Stimulated activated CD4-positive, alpha-beta T cell treated with anti-CD3 and anti-CD28 coated beads, Interleukin-15, amount 100 ng/mL, for 24 hours (primary cell): ENCODE data around the gene DDX31.
"Not testable (repeated sequence)": the region's sequence is repeated elsewhere in the genome, so short reads cannot be mapped to it uniquely, and the experiment has no call there.

Source experiments
- DNase-seq: peaks from one replicate; pipeline ENCODE4 v3.0.0-alpha.2; 2020

Gene DDX31

GRCh38 chr9:132575005-132575609 lies 94.7 kb downstream of the DDX31 start:
- DNase-seq: peak; percentile 70

DNA sequence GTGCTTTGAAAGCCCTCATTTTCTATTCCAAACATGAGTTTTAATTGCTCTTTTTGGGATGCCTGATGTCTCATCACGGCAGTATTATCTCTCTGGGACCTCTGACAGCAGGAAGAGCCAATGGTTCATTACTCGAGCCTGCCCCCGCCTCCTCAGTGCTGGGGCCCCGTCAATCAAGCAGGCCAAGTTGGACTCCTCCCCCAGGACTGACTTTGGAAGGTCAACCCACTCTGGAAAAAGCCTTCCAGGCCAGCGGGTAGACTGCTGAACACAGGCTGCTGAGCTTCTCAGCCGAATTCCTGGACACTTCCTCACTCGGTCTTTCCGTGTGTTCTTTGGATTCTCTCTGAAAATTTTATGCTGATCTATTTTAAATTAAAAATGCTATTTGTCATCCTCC lies 96.9 kb downstream of the DDX31 start:
- no peak for DNase-seq

- no peak for DNase-seq
Measured at GRCh38 chr9:132571806-132572600, 97.8 kb downstream of the DDX31 start.

DNA sequence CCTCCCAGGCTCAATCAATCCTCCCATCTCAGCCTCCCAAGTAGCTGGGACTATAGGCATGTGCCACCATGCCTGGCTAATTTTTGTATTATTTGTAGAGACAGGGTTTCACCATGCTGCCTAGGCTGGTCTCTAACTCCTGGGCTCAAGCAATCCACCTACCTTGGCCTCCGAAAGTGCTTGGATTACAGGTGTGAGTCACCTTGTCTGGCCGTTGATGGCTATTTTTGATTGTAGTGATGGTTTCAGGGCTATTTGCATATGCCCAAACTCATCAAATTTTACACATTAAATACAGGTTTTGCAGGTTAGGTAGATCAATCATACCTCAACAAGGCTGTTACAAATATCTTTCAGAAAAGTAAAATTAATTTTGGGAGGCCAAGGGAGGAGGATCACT lies 101.0 kb downstream of the DDX31 start:
- not testable (repeated sequence) for DNase-seq

- DNase-seq: no peak
Measured at GRCh38 chr9:132564526-132564925, 105.3 kb downstream of the DDX31 start.

GRCh38 chr9:132562306-132562573 lies 107.5 kb downstream of the DDX31 start:
- DNase-seq: no peak

GRCh38 chr9:132560616-132561202 lies 109.1 kb downstream of the DDX31 start:
- no peak for DNase-seq

DNA sequence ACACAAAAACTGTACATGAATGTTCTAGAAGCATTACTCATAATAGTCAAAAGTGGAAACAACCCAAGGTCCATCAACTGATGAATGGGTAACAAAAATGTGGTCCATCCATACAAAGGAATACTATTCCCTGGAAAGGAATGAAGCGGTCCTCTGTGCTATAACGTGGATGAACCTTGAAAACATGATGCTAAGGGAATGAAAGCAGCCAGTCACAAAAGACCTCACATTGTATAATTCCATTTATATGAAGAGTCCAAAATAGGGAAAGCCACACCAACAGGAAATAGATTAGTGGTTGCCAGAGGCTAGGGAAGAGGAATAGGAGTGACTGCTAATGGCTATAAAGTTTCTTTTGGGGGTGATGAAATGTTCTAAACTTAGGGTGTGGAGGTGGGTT lies 110.1 kb downstream of the DDX31 start:
- DNase-seq: no peak

- no peak for DNase-seq
Measured at GRCh38 chr9:132557159-132557558, 112.6 kb downstream of the DDX31 start.

GRCh38 chr9:132556714-132557113 lies 113.1 kb downstream of the DDX31 start:
- DNase-seq: no peak

GRCh38 chr9:132556235-132556634 lies 113.5 kb downstream of the DDX31 start:
- no peak for DNase-seq

- DNase-seq: no peak
Measured at GRCh38 chr9:132555528-132555927, 114.3 kb downstream of the DDX31 start.

- no peak for DNase-seq
Measured at GRCh38 chr9:132554755-132555154, 115.0 kb downstream of the DDX31 start.

DNA sequence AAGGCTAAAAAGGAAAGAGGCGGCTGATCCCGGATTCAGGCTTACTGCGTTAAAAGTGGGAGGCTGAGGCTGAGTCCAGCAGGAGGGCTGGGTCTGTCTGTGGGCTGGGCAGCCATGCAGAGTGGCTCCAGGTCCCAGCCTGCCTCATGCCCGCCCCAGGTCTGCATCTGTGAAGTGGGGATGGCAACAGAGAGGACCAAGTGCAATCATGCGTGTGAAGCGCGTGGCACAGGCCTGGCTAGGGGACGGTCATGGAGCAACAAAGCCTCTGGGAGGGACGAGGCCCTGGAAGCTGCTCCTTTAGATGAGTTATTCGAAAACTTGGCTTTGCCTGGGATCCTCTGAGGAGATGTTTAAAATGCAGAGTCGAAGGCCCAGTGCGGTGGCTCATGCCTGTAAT lies 117.7 kb downstream of the DDX31 start:
- DNase-seq: no peak

DNA sequence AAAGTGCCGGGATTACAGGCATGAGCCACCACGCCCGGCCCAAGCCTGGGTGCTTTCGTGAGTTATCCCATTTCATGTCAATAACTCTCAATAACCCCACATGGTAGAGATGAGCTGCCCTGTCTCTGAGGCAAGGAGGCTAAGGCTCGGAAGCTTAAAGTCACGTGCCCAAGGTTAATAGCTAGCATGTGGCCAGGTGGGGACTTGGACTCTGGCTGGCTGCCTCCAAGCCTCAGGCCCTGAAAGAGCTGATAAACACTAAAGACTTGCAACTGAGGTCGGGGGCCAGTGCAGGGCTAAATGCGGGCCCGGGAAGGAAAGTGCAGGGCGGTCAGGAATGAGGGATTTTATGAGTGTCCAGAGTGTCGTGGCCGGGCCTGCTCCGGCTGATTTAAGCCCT lies 118.2 kb downstream of the DDX31 start:
- DNase-seq: no peak

DNA sequence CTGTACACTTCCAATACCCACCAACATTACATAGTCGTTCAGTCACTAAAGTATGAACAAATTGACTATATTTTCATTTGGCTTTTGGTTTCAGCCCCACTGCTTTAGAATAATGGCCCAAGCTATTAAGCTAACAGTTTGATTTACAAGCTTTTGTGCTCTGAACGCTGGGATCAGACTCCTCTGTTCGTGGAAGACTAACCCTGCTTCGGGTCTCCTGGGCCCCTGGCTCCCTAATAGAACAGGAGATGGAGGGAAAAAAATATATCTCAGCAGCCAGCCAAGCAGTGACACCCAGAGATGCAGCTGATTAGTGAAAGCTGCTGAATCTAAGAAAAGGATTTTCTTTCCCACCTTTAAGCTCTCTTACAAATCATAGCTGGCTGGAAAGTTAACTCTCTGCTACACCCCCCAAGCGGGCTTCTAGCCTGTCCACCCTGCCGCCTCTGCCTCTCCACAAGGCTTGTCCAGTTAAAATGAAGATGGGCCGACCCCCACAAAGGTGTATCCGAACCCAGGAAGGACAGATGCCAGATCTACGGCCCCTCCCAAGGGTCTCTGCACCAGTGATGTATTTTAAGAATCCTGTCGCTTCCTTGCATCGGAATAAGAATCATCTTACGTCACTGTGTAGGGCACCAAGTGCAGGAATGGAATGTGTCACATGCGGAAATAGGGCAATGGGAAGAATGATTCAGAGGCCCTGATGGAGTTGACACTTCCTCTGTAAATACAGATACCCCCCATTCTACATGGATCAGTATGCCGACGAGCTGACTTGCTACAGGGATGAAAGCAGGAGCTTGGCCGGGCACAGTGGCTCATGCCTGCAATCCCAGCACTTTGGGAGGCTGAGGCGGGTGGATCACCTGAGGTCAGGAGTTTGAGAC lies 120.8 kb downstream of the DDX31 start:
- DNase-seq: no peak

DNA sequence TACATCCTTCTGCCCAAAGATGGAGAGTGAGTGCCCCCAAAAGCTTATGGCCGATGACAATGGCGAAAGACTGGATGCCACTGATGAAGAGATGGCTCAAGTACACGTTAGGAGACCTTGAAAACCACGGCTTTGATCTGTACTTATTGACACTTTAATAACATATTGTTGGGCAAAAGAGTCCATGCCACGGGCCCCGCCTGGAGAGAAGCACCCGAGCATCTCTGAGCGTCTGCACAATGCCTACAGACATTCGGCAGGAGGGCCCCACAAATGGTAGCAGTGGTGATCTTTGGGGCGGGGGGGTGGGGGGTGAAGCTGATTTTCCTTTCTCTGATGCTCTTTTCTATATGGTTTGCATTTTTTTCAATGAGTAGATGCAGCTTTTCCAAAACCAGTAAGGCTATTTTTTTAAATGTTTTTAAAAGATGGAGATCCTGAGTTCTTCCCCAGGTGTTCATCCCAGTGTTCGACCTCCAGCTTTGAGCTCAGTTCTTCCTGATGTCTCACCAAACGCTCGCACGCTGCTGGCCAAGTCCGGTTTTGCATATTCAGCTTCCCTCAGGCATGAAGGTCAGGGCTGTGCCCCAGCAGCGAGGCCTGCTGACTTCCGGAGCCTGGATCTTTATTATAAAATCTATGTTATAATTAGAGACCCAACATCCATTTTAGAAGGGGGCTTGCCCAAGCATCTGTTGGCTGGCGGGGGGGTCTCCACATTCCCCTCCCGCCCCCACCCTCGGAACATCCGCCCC lies 121.6 kb downstream of the DDX31 start:
- DNase-seq: no peak

DNA sequence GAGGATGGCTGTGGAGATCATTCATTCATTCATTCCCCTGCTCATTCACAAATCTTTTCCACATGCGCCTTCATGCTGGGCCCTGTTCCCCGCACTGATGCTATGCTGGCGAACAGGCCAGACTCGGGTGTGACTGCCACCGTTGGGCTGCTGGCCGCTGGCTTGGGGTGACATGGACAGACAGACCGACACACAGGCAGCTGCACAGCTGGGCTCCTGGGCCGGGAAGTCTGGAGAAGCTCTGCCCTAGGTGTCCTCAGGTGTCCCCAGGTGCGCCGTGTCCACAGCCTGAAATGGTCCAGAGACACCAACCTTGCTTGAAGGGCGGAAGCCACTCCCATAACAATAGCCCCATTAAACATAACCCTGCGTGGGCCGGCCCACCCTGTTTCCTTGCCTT lies 122.3 kb downstream of the DDX31 start:
- no peak for DNase-seq

- no peak for DNase-seq
Measured at GRCh38 chr9:132547052-132547431, 122.7 kb downstream of the DDX31 start.

DNA sequence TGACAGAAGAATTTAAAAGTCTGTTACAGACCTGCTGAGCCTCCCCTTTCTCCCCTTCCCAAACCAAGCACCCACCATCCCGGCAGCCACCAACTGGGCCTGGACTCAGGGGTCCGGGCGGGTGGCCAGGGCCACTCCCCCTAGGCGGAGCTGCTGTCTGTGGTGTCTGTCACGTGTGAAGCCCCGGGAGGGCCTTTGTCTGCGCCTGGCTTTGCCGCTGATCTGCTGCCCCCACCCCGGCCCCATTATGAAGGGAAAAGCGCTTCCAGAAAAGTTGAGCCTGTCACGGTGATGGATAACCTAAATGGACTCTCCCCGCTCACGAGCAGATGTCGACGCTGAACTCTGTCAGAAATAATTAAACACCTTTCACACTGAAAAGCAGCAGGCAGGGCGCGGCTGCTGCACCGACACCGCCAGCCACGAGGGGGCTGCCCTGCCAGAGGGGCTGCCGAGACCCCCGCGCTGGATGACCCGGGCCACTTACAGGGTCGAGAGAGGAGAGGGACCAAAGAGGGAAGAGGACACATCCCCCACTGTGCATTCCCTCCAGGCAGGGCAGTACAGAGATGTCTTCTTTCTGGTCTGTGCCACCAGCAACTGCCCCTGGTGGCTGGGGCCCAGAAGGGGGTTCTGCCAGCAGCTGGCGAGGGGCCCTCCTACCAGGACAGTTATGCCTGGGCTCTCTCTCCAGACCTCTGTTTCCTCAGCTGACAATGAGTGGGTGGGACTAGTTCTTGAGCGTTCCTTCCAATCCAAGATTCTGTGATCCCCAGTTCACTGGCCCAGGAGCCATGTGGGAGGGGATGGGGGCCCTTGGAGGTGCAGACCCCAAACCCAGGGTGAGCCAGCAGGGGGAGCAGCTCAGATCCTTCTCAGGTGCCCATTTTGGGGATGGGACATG lies 123.4 kb downstream of the DDX31 start:
- peak; percentile 5 for DNase-seq

DNA sequence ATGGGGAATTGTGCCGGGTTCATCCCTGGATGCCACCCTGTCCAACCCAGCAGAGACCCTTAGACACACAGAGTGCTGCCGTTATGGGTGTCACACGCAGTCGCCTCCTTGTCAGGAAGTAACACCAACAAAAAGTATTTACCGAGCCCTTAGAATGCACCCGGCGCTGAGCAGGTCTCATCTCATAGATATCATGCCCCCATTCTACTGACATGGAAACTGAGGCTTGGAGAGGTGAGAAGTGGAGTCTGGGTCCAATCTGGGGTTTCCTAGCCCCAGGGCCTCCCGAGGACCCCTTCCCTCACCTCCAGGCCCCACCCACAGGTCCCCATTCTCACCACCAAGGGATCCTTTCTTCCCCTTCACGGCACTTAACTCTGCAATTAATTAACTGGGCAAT lies 124.2 kb downstream of the DDX31 start:
- no peak for DNase-seq

- no peak for DNase-seq
Measured at GRCh38 chr9:132543960-132544359, 125.8 kb downstream of the DDX31 start.
